ENCODE measurements around the gene TUFM.

DNA sequence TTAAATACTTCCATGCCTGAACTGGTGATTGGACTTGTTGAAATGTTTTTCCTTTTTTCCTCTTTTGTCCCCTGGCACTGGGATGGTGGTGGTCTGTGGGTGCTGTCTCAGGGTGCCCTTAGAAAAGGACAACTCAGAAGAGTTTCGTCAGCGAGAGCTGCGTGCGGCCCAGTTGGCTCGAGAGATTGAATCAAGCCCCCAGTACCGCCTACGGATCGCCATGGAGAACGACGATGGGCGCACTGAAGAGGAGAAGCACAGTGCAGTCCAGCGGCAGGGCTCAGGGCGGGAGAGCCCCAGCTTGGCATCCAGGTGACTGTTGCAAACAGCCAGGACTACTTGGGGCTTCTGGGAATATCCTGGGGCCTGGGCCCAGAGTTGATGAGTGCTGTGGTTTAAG is 16.4 kb downstream of the TUFM start:
- TF ChIP-seq, protein P1, sequence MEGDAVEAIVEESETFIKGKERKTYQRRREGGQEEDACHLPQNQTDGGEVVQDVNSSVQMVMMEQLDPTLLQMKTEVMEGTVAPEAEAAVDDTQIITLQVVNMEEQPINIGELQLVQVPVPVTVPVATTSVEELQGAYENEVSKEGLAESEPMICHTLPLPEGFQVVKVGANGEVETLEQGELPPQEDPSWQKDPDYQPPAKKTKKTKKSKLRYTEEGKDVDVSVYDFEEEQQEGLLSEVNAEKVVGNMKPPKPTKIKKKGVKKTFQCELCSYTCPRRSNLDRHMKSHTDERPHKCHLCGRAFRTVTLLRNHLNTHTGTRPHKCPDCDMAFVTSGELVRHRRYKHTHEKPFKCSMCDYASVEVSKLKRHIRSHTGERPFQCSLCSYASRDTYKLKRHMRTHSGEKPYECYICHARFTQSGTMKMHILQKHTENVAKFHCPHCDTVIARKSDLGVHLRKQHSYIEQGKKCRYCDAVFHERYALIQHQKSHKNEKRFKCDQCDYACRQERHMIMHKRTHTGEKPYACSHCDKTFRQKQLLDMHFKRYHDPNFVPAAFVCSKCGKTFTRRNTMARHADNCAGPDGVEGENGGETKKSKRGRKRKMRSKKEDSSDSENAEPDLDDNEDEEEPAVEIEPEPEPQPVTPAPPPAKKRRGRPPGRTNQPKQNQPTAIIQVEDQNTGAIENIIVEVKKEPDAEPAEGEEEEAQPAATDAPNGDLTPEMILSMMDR (conservative IDR thresholded peaks at IDR 0.05 in 1 of 2, IDR thresholded peaks at IDR 0.05 in 1 of 2; ENCODE audit: low read depth in 1 of 2, low read length in 2 of 2) = no peak
- no peak for TF ChIP-seq EZH2 (IDR thresholded peaks at IDR 0.05; ENCODE audit: low read length, missing control alignments)
